Endothelial cell of hepatic sinusoid (primary cell): ENCODE results near the gene CCL26.

ENCODE experiments used
- in situ Hi-C: cut with HindIII; loops from 2 replicates; pipeline ENCODE4 v1.10.0; 2017; ENCODE audit warnings: low sequenced_read_pairs

Gene CCL26, protein sequence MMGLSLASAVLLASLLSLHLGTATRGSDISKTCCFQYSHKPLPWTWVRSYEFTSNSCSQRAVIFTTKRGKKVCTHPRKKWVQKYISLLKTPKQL

DNA sequence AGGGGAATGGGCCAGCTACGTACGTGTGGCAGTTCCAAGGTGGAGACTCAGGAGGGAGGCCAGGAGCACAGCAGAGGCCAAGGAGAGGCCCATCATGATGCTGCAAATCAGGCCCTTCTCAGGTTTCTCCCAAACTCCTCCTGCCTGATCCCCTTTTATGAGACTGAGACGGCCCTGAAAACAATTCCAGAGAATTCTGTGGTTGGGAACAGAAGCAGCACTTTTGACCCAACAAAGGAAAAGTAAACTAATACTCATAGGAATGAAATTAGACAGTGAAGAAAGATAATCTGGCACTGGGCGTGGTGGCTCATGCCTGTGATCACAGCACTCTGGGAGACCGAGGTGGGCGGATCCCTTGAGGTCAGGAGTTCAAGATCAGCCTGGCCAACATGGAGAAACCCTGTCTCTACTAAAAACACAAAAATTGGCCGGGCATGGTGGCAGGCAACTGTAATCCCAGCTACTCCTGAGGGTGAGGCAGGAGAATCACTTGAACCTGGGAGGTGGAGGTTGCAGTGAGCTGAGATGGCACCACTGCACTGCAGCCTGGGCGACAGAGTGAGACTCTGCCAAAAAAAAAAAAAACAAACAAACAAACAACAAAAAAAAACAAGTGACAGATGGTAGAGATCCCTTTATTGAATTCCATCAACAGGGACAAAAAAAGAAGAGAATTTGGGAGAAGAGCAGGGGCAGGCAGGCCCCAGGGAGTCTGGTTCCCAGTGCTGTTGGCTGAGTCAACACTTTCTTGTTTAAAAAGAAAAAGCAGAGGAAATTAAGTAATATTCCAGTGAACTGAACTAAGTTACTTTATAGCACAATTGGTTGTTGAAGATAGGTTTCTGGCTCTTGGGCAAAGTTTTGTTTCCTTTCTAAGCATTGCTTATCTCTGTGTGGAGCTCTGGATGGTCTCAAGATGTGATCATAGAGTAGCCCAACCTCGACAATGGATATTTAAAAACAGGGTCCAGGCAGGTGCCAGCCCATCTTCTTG lies at the start of gene CCL26:
TSS of gene CCL26 (minus strand) at position 131 of the 997 bp plus-strand sequence. CDS start at position 96, 35 bp downstream.
- in situ Hi-C loops, result loop anchor here (25.0 kb wide), 1 partner anchor 185 kb away; no protein-coding TSS in a partner anchor

DNA sequence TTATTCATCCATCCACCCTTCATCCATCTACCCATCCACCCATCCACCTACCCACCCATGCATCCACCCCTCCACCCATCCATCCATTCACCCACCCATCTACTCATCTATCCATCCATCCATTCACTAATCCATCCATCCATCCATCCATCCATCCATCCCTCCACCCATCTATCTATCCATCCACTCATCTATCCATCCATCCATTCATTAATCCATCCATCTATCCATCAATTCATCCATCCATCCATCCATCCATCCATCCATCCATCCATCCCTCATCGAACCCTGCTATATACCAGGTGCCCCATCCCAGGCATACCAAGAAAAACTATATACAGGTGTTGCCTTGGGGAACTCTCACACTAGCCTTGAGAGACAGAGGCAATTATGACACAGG lies 48.7 kb upstream of the CCL26 start:
- in situ Hi-C loops, result no loop called here

DNA sequence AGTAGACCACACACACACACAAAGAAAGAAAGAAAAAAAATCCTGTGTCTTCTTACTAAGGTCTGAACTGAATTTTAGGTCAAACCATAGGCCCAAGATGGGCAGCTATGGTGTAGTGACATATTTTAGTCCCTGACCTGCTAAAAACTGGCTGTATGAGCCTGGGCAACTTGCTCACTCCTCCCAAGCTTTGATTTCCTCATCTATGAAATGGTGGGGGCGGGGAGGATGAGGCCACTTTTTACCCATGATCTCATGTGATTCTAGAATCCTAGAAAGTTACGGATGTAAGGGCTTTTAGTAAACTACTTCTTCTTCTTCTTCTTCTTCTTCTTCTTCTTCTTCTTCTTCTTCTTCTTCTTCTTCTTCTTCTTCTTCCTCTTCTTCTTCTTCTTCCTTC lies 47.7 kb upstream of the CCL26 start:
- in situ Hi-C loops, result no loop called here

DNA sequence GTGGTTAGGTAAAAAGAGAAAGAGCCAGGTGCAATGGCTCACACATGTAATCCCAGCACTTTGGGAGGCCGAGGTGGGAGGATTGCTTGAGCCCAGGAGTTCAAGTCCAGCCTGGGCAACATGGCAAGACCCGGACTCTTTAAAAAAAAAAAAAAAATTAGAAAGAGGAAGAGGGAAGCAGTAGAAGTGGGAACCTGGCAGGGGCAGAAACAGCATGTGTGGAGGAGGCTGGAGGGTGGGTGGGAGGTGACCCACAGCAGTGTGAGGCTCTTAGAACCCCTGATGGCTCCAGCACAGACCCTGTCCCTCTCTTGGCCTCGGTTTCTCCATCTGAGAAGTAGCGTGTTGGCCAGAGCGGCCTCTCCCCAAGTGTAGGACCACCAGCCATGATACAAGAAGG lies 46.5 kb upstream of the CCL26 start:
- in situ Hi-C loops, result no loop called here

DNA sequence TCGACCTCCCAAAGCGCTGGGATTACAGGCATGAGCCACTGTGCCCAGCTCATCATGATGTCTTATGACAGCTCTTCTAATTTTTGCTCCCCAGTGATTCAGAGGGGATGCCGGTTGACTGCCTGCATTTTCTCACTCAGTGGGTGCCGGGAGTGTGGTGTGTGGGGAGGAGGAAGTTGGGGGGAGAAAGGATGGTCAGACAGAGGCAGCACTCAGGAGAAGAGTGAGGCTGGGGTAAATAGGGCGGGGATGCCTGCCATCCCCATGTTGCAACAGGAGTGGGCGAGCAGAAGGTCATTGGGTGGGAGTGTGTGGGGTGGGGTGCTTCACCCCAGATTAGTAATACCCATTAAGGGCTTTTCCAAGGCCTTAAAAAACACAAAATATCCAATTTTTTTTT lies 45.1 kb upstream of the CCL26 start:
- in situ Hi-C loops, result no loop called here

DNA sequence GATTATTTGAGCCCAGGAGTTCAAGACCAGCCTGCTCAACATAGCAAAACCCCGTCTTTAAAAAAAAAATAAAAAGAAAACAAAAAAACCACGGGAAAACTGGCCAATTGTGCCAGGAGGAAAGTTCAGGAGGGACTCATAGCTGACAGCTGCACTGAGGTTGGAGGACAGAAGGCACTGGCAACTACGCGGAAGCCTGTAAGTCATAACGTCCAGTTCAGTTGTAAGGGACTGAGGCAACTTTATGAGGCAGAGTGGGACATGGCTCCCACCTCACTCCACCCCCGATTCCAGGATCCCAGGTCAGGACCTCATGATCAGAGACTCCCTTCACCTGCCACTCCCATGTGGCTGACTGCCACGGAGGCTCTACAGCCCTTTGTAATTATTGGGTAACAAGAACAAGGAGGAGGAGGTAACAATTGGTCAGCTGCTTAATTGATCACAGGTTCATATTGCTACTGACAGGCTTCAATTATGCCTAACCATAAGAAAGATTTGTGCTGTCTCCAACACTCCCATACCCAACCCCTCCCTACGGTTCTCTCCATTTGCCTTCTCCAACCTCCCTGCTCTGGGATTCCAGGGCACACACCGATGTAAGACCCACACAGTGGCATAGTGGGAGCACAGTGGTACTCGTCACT lies 43.5 kb upstream of the CCL26 start:
- in situ Hi-C loops, result no loop called here

DNA sequence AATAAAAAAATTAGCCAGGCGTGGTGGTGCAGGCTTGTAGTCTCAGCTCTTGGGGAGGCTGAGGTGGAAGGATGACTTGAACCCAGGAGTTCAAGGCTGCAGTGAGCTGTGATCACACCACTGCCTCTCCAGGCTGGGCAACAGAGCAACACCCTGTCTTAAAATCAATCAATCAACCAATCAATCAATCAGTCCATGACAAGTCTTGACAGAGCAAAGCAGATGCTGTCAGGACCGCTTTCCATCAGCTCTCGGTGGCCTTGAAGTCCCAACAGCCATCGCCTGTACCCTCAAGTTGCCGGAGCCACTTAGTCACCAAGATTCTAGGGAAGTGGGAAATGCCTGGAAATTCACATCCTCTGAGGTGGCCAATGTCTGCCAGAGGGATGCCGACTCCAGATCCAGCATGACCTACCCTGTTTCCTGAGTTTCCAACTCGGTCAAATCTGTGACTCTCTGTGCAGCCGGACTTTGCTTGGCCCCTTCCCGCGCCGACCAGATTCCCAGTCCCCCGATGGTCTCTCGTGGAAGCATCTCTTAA lies 42.5 kb upstream of the CCL26 start:
- in situ Hi-C loops, result no loop called here

DNA sequence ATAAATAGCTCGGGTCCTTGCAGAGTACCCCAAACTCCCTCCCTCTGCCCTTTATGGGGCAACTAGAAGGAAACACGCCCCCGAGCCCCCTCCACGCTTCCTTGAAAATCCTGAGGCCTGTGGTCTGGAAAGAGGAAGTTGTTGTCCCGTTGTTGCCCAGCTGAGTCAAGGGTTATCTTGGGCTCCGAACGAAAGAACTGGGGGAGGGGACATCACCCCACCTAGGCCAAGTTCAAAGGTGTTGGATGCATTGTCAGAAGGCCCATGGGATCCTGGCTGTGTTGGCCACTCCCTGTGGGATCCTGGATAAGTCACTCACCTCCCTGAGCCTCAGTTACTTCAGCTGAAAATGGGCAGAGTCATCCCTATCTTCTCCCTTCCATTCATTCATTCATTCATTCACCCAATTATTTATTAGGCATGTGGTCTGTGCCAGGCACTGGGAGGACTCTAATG lies 41.8 kb upstream of the CCL26 start, which contains the start of gene CCL24:
TSS of gene CCL24 (minus strand) at position 26 of the 456 bp plus-strand sequence. CDS start 91 bp downstream, outside the sequence.
- in situ Hi-C loops, result no loop called here

DNA sequence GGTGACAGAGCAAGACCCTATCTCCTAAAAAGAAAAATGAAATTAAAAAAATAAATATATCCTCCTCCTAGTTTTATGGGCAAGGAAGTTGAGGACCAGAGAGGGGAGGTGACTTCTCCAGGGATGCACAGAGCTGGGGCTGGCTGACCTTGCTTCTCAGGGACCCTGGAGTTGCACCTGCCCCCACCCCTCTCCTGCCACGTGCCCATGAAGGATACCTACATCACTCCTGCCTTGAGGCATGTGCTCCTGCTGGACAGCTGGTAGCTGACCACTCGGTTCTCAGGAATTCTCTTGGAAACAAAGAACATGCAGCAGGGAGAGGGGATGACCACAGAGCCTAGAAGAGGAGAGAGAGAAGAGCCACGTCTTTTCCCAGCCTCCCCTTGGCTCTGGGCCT lies 41.1 kb upstream of the CCL26 start:
- in situ Hi-C loops, result no loop called here

DNA sequence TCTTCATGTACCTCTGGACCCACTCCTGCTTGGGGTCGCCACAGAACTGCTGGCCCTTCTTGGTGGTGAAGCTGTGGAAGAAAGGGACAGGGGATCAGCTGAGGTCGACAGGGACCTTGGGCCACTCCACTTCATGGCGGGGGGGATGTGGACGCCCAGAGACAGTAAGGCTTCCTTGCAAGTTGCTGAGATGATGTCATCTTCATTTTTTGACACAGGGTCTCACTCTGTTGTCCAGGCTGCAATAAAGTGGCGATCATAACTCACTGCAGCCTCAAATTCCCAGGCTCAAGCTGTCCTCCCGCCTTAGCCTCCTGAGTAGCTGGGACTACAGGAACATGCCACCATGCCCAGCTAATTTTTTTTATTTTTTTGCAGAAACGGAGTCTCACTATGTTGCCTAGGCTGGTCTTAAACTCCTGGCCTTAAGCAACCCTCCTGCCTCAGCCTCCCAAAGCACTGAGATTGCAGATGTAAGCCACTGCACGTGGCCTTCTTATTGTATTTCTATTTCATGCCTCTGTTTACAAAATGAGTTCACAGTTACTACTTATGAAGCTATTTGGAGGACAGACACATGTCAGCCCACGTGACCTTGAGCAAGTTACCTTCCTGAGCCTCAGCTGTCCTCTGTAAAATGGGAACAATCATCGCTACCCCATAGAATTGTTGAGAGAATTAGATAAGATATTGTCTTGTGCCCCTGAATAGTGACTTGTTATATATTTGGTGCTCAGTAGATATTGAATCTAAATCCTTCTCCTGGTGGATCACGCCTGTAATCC lies 40.1 kb upstream of the CCL26 start:
- in situ Hi-C loops, result no loop called here

DNA sequence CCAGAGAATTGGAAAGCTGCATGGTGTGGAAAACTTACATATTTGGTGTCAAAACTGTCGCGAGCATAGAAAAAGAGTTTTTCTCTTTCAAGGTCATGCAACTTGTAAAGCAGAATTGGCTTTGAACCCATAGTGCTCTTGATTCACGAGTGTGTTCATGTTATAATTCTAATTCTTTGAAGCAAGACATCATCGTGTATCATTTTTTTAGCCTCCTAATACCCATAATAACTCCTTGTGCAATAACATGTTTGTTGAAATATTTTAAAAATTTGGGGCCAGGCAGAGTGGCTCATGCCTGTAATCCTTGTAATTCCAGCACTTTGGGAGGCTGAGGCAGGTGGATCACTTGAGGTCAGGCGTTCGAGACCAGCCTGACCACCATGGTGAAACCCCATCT lies 37.4 kb upstream of the CCL26 start:
- in situ Hi-C loops, result no loop called here

DNA sequence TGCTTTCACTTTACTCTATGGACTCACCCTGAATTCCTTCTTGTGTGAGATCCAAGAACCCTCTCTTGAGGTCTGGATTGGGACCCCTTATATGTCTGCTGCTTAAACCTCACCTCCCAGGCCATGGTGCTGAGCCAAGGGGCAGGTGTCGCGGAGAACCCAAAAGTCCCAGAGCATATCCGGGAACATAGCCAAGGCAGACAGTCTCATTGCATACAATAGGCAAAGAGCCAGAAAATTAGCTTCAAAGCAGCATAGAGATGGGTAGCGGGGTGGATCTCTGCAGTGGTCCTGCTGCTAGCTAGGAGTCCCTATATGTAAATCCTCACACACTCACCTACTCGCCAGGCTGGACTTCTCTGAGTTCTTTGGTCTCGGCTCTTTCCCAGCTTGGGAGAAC lies 36.1 kb upstream of the CCL26 start:
- in situ Hi-C loops, result no loop called here

DNA sequence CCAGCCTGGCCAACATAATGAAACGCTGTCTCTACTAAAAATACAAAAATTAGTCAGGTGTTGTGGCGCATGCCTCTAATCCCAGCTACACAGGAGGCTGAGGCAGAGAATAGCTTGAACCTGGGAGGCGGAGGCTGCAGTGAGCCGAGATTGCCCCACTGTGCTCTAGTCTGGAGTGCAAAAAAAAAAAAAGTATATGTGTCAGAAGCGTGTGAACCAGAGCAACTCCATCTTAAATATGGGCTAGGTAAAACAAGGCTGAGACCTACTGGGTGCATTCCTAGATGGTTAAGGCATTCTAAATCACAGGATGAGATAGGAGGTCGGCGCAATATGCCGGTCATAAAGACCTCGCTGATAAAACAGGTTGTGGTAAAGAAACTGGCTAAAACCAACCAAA lies 35.4 kb upstream of the CCL26 start:
- in situ Hi-C loops, result no loop called here

DNA sequence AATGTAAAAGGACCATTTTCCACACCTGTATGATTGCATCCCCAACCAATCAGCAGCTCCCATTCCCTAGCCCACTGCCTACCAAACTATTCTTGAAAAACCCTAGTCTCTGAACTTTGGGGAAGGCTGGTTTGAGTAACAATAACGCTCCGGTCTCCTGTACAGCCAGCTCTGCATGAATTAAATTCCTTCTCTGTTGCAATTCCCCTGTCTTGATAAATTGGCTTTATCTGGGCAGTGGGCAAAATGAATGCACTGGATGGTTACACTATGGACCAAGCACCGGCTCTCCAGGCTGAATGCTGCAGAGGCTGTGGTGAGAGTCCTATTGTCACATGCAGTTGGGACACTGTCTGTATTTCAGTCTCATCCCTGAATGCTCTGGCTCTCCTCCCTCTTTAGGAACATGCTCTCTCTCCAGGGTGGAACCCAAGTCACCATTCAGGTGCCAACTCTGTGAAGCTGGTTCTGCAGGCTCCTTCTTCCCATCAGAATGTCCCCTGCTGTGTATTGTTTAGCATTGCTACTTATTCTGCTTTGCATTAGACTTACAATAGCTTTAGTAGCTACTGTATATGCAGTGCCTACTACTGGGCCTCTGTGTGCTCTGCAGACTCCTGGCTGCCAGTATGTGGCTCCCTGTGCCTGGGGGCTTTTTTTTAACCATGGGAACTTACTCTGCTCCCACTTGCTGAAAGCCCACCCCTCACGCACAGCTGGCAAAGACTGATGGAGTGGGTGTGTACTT lies 34.7 kb upstream of the CCL26 start:
- in situ Hi-C loops, result no loop called here

DNA sequence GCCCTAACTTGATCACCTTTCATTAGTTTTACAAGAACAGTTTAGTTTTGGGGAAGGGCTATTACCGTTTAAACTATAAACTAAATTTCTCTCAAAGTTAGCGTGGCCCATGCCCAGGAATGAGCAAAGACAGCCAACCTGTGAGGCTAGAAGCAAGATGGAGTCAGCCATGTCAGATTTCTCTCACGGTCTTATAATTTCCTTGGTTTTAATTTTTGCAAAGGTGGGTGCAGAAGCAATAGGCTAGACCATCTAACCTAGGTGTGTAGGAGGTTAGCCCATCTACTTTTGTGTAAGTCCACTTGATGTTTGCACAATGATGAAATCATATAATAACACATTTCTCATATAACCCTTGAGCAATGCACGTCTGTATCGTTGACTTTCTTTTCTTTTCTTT lies 32.7 kb upstream of the CCL26 start:
- in situ Hi-C loops, result no loop called here

DNA sequence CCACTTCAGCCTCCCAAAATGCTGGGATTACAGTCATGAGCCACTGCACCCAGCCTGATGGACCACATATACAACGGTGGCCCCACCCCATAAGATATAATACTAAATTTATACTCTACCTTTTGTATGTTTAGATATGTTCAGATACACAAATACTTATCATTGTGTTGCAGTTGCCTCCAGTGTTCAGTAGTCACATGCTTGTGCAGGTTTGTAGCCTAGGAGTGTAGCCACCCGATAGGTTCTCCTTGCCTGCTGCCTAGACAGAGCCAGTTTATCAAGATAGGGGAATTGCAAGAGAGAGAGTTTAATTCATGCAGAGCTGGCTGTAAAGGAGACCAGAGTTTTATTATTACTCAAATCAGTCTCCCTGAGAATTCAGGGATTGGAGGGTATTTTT lies 32.0 kb upstream of the CCL26 start:
- in situ Hi-C loops, result no loop called here

DNA sequence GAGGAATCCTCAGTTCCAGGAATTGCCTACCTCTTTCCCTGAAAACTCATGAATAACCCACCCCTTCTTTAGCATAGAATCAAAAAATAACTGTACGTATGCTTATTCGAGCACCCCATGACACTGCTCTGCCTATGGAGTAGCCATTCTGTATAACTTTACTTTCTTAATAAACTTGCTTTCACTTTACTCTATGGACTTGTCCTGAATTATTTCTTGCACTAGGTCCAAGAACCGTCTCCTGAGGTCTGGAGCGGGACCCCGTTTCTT lies 30.5 kb upstream of the CCL26 start:
- in situ Hi-C loops, result no loop called here

DNA sequence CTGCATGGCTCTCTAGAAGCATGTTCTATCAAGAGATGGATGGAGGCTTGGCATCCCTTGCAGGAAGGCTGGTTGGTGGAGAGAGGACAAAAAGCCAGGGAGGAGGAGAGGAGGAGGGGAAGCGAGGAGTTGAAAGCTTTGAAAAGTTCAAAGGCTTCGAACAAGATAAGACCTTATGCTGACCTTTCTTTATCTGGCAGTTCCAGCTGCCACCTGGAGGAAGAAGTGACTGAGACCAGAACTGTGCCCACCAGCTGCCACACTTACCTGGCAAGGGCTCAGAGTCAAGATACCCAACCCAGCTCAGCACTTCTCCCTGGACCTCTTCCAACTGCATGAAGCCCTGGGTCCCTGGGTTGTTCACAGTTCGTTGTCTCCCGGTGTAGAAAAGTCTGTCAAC lies 26.8 kb upstream of the CCL26 start:
- in situ Hi-C loops, result no loop called here

DNA sequence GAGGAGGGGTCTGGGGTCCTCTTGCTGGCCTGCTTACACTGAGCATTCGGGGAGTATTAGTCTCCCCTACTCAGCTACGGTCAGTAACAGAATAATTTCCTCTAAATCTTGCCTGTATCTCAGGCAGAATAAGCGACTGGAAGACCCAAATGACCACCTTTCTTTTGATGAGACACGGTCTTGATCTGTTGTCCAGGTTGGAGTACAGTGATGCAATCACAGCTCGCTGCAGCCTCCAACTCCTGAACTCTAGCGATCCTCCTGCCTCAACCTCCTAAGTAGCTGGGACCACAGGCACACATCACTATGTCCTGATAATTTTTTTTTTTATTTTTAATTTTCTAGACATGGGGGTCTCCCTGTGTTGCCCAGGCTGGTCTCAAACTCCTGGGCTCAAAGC lies 24.4 kb upstream of the CCL26 start:
- in situ Hi-C loops, result no loop called here

DNA sequence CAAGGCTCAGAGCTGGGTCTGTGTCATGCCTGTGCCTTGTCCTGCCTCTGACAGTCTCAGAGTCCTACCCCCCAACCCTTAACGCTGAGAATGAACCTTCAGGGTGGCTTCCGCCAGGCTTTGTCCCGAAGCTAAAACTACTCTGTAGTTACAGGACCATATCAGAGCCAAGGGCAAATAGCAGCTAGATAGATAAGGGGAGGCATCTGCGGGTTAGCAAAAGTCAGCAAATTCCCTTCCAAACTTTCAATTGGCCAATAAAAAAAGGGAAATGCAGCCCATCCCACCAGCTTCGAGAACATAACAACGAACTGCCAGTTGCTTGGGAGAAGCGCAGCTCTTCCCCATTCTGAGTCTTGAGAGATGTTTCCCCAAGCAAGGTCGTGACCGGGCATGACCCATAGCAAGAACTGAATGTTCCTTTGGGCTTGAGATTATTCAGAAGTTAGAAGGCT lies 23.8 kb upstream of the CCL26 start:
- in situ Hi-C loops, result no loop called here
